Measurements from ENCODE around the gene REG4. TPM values are rescaled to one million over a fixed set of nuclear protein-coding genes. Genes with fewer than 3 reads are reported as not detected.
A peak's percentile ranks its signal among the peaks of the same experiment; 100 is the strongest.
"Not testable (repeated sequence)": the region's sequence is repeated elsewhere in the genome, so short reads cannot be mapped to it uniquely, and the experiment has no call there.

REG4 gene
- total RNA-seq, 1 donor from 2014 or later, result not detected

GRCh38 chr1:119787776-119788175 lies 23.5 kb downstream of the REG4 start:
- no peak overlapping the region for H3K4me3 ChIP-seq (ENCODE audit: low read depth, low read length)
- no peak for FAIRE-seq
- peak; percentile 23 for DNase-seq (ENCODE audit: low read depth)

DNA sequence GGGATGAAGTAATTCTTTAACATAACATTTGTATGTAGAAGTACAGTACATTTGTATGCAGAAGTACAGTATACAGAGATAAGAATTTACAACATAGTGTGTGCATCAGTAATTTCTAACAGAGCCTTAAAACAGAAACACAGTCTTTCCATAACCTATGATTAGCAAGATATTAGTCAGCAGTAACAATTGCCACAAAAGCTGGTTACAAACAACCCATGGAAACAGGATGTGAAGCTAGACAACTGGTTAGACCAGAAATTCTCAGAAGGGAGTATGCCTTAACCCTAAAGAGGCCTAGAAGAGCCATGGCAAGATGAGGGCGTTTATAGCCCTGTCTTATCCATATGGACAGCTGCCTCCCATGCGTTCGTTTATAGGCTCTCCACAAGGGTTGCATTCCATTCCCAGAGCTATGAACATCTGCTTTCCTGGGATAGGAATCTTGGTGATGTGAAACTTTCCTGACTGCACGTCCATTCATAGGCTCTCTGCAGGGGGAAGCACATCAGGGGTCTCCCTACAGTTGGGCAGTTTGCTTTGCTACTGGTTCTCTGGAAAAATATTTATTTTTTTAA lies 24.7 kb downstream of the REG4 start:
- not testable (repeated sequence) for H3K27me3 ChIP-seq (ENCODE audit: control insufficient read depth, insufficient read depth, low read length); FAIRE-seq; H3K4me3 ChIP-seq (ENCODE audit: low read depth, low read length); H3K36me3 ChIP-seq (ENCODE audit: control insufficient read depth, insufficient read depth, low read length)
- peak; percentile 86 for DNase-seq (ENCODE audit: low read depth)

More at GRCh38 chr1:119787776-119788175, 23.5 kb downstream of the REG4 start:
- no peaks in the 10 kb centered on the region for H3K36me3 ChIP-seq (ENCODE audit: control insufficient read depth, insufficient read depth, low read length)
- H3K27me3 ChIP-seq (ENCODE audit: control insufficient read depth, insufficient read depth, low read length), result no peaks in the 10 kb centered on the region
- TF ChIP-seq CTCF (IDR thresholded peaks at IDR 0.05; ENCODE audit: insufficient read depth, low read length, severe bottlenecking), result no peak

- not testable (repeated sequence) for H3K27me3 ChIP-seq (ENCODE audit: control insufficient read depth, insufficient read depth, low read length); FAIRE-seq; H3K36me3 ChIP-seq (ENCODE audit: control insufficient read depth, insufficient read depth, low read length); H3K4me3 ChIP-seq (ENCODE audit: low read depth, low read length); DNase-seq (ENCODE audit: low read depth)
These were observed 25.2 kb downstream of the REG4 start for GRCh38 chr1:119786046-119786445.

- H3K27me3 ChIP-seq (ENCODE audit: control insufficient read depth, insufficient read depth, low read length), result no peaks in the 10 kb centered on the region
- no peak for TF ChIP-seq CTCF (IDR thresholded peaks at IDR 0.05; ENCODE audit: insufficient read depth, low read length, severe bottlenecking)
- no peak overlapping the region for H3K4me3 ChIP-seq (ENCODE audit: low read depth, low read length)
- H3K36me3 ChIP-seq (ENCODE audit: control insufficient read depth, insufficient read depth, low read length), result no peaks in the 10 kb centered on the region
- DNase-seq (ENCODE audit: low read depth) (peak; percentile 55), FAIRE-seq (no peak)
These were observed 27.0 kb downstream of the REG4 start for GRCh38 chr1:119784191-119784781.

- no peaks in the 10 kb centered on the region for H3K36me3 ChIP-seq (ENCODE audit: control insufficient read depth, insufficient read depth, low read length)
- DNase-seq (ENCODE audit: low read depth) (peak; percentile 40), FAIRE-seq (no peak)
- H3K4me3 ChIP-seq (ENCODE audit: low read depth, low read length), result no peak overlapping the region
- TF ChIP-seq CTCF (IDR thresholded peaks at IDR 0.05; ENCODE audit: insufficient read depth, low read length, severe bottlenecking), result no peak
- H3K27me3 ChIP-seq (ENCODE audit: control insufficient read depth, insufficient read depth, low read length), result no peaks in the 10 kb centered on the region
These were observed 27.7 kb downstream of the REG4 start for GRCh38 chr1:119783354-119784185.

GRCh38 chr1:119782631-119783325 lies 28.5 kb downstream of the REG4 start:
- Histone ChIP-seq H3K36me3 (ENCODE audit: control insufficient read depth, insufficient read depth, low read length) (no peaks in the 10 kb centered on the region), H3K4me3 (ENCODE audit: low read depth, low read length) (no peak overlapping the region), H3K27me3 (ENCODE audit: control insufficient read depth, insufficient read depth, low read length) (no peaks in the 10 kb centered on the region)
- FAIRE-seq (no peak), DNase-seq (ENCODE audit: low read depth) (peak; percentile 83)
- no peak for TF ChIP-seq CTCF (IDR thresholded peaks at IDR 0.05; ENCODE audit: insufficient read depth, low read length, severe bottlenecking)

Data from bronchial epithelial cell (primary cell).